GM12865 (cell line): Measurements from ENCODE around the gene GRIP2.

ENCODE experiments used
- DNase-seq: peaks from one replicate; pipeline ENCODE4 v3.0.0; 2010; ENCODE audit warnings: low read depth
- H3K4me3 ChIP-seq: 2 replicates; pipeline ENCODE4 v1.5.1; 2011; ENCODE audit warnings: mild to moderate bottlenecking, low read depth, low read length, control low read depth
- TF ChIP-seq, protein P1 (sequence below): IDR thresholded peaks from 2 replicates; pipeline ENCODE4 v1.5.1; 2011; ENCODE audit warnings: low read length, control low read depth, low read depth, inconsistent platforms; ENCODE audit not compliant: insufficient read depth; ENCODE audit errors: missing control alignments

GRIP2 gene

GRCh38 chr3:14450922-14451606 is 89.1 kb downstream of the GRIP2 start:
- TF ChIP-seq, protein P1, sequence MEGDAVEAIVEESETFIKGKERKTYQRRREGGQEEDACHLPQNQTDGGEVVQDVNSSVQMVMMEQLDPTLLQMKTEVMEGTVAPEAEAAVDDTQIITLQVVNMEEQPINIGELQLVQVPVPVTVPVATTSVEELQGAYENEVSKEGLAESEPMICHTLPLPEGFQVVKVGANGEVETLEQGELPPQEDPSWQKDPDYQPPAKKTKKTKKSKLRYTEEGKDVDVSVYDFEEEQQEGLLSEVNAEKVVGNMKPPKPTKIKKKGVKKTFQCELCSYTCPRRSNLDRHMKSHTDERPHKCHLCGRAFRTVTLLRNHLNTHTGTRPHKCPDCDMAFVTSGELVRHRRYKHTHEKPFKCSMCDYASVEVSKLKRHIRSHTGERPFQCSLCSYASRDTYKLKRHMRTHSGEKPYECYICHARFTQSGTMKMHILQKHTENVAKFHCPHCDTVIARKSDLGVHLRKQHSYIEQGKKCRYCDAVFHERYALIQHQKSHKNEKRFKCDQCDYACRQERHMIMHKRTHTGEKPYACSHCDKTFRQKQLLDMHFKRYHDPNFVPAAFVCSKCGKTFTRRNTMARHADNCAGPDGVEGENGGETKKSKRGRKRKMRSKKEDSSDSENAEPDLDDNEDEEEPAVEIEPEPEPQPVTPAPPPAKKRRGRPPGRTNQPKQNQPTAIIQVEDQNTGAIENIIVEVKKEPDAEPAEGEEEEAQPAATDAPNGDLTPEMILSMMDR, result no peak
- H3K4me3 ChIP-seq, result no peak overlapping the region
- no peak for DNase-seq

DNA sequence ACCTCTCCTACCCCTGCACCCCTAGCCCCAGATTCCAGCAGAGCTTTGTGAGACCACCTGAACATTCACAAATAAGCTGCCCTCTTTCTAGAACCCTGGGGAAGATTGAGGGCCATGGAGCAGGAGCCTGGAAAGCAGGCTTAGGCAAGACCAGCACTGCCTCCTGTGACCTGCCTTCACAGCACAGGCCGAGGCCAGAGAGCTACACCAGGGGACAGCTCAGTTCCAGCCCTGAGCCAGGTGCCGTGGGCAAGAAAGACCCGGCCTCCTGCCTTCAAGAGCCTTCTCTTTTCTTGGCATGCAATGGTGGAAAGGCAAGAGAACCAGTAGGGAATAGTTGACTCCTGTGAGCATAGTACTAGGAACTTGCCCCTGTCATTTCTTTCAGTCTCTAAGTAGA is 89.6 kb downstream of the GRIP2 start:
- no peak overlapping the region for H3K4me3 ChIP-seq
- no peak for DNase-seq
- TF ChIP-seq, protein P1, result no peak

DNA sequence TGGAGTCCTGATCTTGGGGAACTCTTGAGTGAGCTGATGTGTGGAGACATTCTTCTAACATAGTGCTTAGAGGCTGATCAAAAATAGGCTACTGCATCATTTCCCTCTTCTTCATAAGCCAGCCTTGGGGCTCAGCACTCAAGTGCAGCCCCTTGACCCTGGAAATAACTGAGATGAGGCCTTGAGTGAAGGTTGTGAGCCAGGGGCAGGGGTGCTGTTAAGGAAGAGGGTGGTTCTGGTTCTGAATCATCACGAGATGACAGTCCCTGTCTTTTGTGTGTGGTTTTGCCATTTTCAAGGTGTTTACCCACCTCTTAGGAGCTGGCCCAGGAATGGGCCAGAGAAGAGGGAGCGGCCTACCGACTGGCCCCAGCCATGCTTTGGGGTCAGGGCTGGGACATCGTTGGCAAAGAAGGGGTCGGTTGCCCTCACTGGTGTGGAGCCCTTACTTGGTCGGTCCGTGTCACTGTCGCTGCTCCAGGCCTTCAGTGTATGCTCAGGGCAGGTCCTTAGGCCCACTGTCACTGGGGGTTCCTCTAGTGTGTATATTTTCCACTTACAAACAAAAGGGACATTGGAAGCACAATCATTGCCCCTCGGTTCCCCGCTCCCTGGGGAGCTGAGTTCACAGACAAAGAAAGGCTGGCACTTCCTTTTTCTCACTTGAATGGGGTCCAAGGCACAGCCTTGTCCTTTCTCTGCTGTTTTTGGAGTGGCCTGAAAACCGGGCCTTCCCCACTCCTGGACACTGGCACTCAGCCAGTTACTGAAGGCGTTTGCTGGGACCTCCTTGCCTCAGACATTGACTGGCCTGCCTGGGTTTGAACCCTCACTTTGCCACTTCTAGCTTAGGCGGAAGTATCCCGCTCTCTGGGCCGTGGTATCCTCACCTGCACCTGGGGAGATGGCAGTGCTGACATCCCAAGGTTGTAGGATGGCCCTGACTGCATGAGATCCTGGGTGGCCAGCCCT is 91.1 kb downstream of the GRIP2 start:
- TF ChIP-seq, protein P1, result no peak
- no peak for DNase-seq
- H3K4me3 ChIP-seq, result no peak overlapping the region

DNA sequence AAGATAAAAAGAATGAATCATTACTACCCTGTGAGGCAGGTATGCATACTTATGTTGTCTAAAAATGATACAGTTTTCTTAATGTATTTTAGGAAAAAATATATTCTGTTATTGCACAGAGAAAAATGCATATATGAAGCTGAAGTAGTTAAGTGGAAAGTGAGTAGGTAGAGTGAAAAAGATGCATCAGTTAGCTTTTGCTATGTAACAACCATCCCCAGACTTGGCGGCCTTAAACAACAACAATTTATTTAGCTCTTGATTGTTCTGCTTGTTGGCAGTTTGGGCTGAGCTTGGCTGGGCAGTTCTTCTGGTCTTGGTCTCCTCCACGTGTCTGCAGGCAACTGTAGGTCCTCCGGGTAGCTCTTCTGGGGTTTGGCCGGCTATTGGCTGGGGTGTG is 92.1 kb downstream of the GRIP2 start:
- TF ChIP-seq, protein P1, result no peak
- no peak overlapping the region for H3K4me3 ChIP-seq
- no peak for DNase-seq

DNA sequence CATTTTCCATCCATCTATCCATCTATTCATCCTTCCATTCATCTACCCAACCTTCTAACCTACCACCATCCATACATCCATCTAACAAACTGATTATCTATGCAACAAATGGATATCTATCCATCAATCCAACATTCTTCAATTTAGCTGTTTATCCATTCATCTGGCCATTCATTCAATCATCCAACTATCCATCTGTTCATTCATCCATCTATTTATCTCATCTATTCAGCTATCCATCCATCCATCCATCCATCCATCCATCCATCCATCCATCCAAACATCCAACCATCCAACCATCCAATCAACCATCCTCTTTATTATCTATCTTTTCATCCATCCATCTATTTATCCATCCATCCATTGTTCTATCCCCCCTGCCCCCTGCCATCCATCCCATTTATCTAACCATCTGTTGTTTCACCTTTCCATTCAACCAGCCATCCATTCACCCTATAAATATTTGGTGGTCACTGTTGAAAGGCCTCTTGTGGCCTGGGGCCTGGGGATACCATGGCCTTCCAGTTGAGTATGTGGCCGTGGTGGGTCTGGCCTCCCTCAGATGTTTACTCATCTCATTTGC is 93.1 kb downstream of the GRIP2 start:
- no peak for DNase-seq
- TF ChIP-seq, protein P1, result no peak
- no peak overlapping the region for H3K4me3 ChIP-seq

- TF ChIP-seq, protein P1, result no peak
- DNase-seq, result no peak
- no peak overlapping the region for H3K4me3 ChIP-seq
Observed at GRCh38 chr3:14445773-14446172, 94.4 kb downstream of the GRIP2 start.
